Stimulated activated CD4-positive, alpha-beta T cell treated with anti-CD3 and anti-CD28 coated beads, Interleukin-2, amount 100 ng/mL, for 4 hours (primary cell): Measurements from ENCODE around the gene MIEN1.
A peak's percentile ranks its signal among the peaks of the same experiment; 100 is the strongest.
"Not testable (repeated sequence)": the region's sequence is repeated elsewhere in the genome, so short reads cannot be mapped to it uniquely, and the experiment has no call there.

Source experiments
- DNase-seq: peaks from one replicate; pipeline ENCODE4 v3.0.0-alpha.2; 2020; ENCODE audit warnings: low read depth

The MIEN1 gene

GRCh38 chr17:39699157-39699817, 31.0 kb downstream of the MIEN1 start:
- DNase-seq = not testable (repeated sequence)

GRCh38 chr17:39697961-39698360, 32.4 kb downstream of the MIEN1 start:
- no peak for DNase-seq

- no peak for DNase-seq
These were observed 33.6 kb downstream of the MIEN1 start for GRCh38 chr17:39696731-39697130.

- no peak for DNase-seq
These were observed 35.2 kb downstream of the MIEN1 start for GRCh38 chr17:39695089-39695474.

- no peak for DNase-seq
These were observed 35.7 kb downstream of the MIEN1 start for GRCh38 chr17:39694593-39694992.

GRCh38 chr17:39688945-39689344, 41.4 kb downstream of the MIEN1 start:
- DNase-seq = no peak

- no peak for DNase-seq
These were observed 41.9 kb downstream of the MIEN1 start for GRCh38 chr17:39688475-39688835.

- peak; percentile 73 for DNase-seq
These were observed 42.5 kb downstream of the MIEN1 start, which contains the start of gene PGAP3 for GRCh38 chr17:39687546-39688474. TSS of gene PGAP3 (minus strand) at chr17:39688057. CDS start at chr17:39688014, 43 bp downstream.

GRCh38 chr17:39687101-39687545, 43.2 kb downstream of the MIEN1 start:
- no peak for DNase-seq

GRCh38 chr17:39684369-39685192, 45.8 kb downstream of the MIEN1 start:
- no peak for DNase-seq

GRCh38 chr17:39683295-39683939, 46.9 kb downstream of the MIEN1 start:
- no peak for DNase-seq

GRCh38 chr17:39679521-39680192, 50.7 kb downstream of the MIEN1 start:
- DNase-seq = no peak
